Thymus (tissue), 11 donors: ENCODE data around the gene PRKN. TPM values are rescaled to one million over a fixed set of nuclear protein-coding genes. Genes with fewer than 3 reads are reported as not detected.

Experiments
- DNase-seq, 9 donors: peaks; one replicate each; pipeline ENCODE4 v3.0.0-alpha.2; 2013; ENCODE audit warnings: low spot score in 9 of 9, low read depth in 6 of 9, missing footprints in 1 of 9
- H3K27ac ChIP-seq, 2 donors: one replicate each; pipeline ENCODE4 v1.5.1; 2013; ENCODE audit warnings: control low read depth in 1 of 2, low read depth in 1 of 2, low read length in 1 of 2, mild to moderate bottlenecking in 1 of 2, moderate library complexity in 1 of 2
- H3K27me3 ChIP-seq, 2 donors: one replicate each; pipeline ENCODE4 v1.5.1; 2013; ENCODE audit warnings: low read length in 1 of 2; ENCODE audit not compliant: control insufficient read depth in 2 of 2, insufficient read depth in 1 of 2
- H3K36me3 ChIP-seq, 2 donors: one replicate each; pipeline ENCODE4 v1.5.1; 2013; ENCODE audit warnings: low read length in 1 of 2, mild to moderate bottlenecking in 1 of 2, moderate library complexity in 1 of 2; ENCODE audit not compliant: control insufficient read depth in 2 of 2, insufficient read depth in 2 of 2
- H3K4me1 ChIP-seq, 2 donors: one replicate each; pipeline ENCODE4 v1.5.1; 2013; ENCODE audit warnings: low read length in 2 of 2; ENCODE audit not compliant: control insufficient read depth in 2 of 2, insufficient read depth in 2 of 2
- H3K4me3 ChIP-seq, 2 donors: one replicate each; pipeline ENCODE4 v1.5.1; 2013; ENCODE audit warnings: low read length in 2 of 2, control low read depth in 1 of 2, mild to moderate bottlenecking in 1 of 2
- H3K9me3 ChIP-seq, 2 donors: one replicate each; pipeline ENCODE4 v1.5.1; 2013; ENCODE audit warnings: low read length in 1 of 2, mild to moderate bottlenecking in 1 of 2; ENCODE audit not compliant: control insufficient read depth in 2 of 2, insufficient read depth in 1 of 2
- WGBS: extraction: QIAGEN DNeasy Blood & Tissue Kit; methylation state at CpG from one replicate; pipeline ENCODE4 v1.1.7; 2013; 5-methylcytosine and 5-hydroxymethylcytosine counted together
- polyA plus RNA-seq: library from polyadenylated mRNA; stranded (reverse); fragments of 200-250 nt; gene quantifications from one replicate; pipeline ENCODE4 v1.2.3, GENCODE V29; 2013
- total RNA-seq: library from RNA; stranded (reverse); fragments of 120-200 nt; gene quantifications from one replicate; pipeline ENCODE4 v1.2.4, GENCODE V29; 2013
- donor health status: healthy.

Gene PRKN
- total and polyA plus RNA-seq, 2 donors, result 0.48 to 0.71 TPM

GRCh38 chr6:161694995-161695394, 1032.6 kb downstream of the PRKN start:
- Histone ChIP-seq H3K36me3 (no peaks in the 10 kb centered on the region), H3K27me3 (no peaks in the 10 kb centered on the region), H3K27ac (no peak overlapping the region), H3K9me3 (no peaks in the 10 kb centered on the region), H3K4me3 (no peak overlapping the region), H3K4me1 (no peaks in the 10 kb centered on the region)
- no peak for DNase-seq
- 81% methylated on average over 3 of the region's 3 CpGs for WGBS

DNA sequence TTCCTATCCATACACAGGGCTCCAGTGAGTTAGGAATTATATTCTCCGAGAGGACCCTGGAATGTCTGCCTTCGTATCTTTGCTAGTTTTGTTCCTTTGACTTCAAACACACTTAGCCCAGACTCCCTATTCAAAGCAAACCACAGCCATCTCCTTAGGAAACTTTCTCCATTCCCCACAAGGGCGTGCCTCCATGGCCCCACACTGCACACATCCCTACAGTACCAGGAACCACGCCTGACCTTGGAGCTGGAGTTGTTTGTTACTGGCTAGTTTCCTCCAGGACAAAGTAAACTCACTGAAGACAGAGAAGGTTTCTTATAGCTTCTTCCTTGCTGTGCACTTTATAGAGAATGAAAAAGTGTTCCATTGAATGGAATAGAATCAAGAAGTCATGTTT, 1040.9 kb downstream of the PRKN start:
- H3K9me3 ChIP-seq, result no peaks in the 10 kb centered on the region
- DNase-seq, result no peak
- WGBS, result 90% methylated on average over 4 of the region's 4 CpGs
- H3K4me3 ChIP-seq, result no peak overlapping the region
- no peaks in the 10 kb centered on the region for H3K4me1 ChIP-seq
- H3K27me3 ChIP-seq, result no peaks in the 10 kb centered on the region
- no peak overlapping the region for H3K27ac ChIP-seq
- H3K36me3 ChIP-seq, result no peaks in the 10 kb centered on the region

- DNase-seq, result no peak
- Histone ChIP-seq H3K4me3 (no peak overlapping the region), H3K36me3 (no peaks in the 10 kb centered on the region), H3K27ac (no peak overlapping the region), H3K9me3 (no peaks in the 10 kb centered on the region), H3K4me1 (no peaks in the 10 kb centered on the region), H3K27me3 (no peaks in the 10 kb centered on the region)
- 78% methylated on average over 6 of the region's 6 CpGs for WGBS
These were observed 1042.7 kb downstream of the PRKN start for GRCh38 chr6:161684731-161685475.

DNA sequence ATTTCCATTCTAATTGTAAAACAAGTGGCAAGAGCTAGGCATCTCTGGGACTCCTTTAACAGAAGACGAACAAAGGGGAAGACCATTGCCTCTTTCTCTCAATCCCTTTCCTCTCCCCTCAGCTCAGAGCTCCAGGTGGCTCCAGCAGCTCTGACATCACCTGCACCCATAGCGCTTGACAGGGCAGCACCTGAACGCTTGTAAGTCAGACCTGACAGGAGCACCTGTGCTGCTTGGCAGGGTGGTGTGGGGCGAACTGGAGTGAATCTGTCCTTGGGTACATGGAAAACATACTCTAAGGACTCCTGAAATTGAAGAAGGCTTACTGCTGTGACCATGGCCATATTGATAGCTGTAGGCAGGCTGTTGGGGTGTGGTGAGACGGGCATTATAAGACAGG, 1044.2 kb downstream of the PRKN start:
- no peak overlapping the region for H3K27ac ChIP-seq
- no peak for DNase-seq
- WGBS, result 94% methylated on average over 5 of the region's 5 CpGs

DNA sequence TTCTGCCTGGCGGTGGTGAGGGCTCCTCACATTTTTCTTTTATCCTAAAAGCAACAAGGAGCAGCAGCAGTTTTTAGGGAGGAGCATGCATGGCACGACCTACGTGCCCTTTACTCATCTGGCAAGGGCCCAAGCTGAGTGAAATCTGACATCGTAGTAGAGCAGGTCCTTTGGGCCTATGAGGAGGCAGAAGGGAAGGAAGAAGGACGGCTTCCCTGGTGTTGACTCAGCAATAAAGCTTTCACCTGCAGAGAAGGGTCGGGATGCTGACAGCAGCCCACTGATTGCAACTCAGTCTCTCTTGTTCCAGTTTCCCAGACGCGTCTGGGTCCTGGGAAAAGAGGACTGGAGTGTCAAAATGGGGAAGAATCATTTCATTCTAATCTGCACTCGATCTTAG, 1044.6 kb downstream of the PRKN start:
- Histone ChIP-seq H3K27me3 (no peaks in the 10 kb centered on the region), H3K36me3 (no peaks in the 10 kb centered on the region), H3K9me3 (no peaks in the 10 kb centered on the region), H3K4me3 (no peak overlapping the region), H3K4me1 (no peaks in the 10 kb centered on the region), H3K27ac (no peak overlapping the region)
- 79% methylated on average over 9 of the region's 9 CpGs for WGBS
- DNase-seq, result no peak

More for the DNA sequence above, 1044.2 kb downstream of the PRKN start:
- no peaks in the 10 kb centered on the region for H3K9me3 ChIP-seq
- H3K36me3 ChIP-seq, result no peaks in the 10 kb centered on the region
- no peaks in the 10 kb centered on the region for H3K4me1 ChIP-seq
- H3K27me3 ChIP-seq, result no peaks in the 10 kb centered on the region
- no peak overlapping the region for H3K4me3 ChIP-seq

DNA sequence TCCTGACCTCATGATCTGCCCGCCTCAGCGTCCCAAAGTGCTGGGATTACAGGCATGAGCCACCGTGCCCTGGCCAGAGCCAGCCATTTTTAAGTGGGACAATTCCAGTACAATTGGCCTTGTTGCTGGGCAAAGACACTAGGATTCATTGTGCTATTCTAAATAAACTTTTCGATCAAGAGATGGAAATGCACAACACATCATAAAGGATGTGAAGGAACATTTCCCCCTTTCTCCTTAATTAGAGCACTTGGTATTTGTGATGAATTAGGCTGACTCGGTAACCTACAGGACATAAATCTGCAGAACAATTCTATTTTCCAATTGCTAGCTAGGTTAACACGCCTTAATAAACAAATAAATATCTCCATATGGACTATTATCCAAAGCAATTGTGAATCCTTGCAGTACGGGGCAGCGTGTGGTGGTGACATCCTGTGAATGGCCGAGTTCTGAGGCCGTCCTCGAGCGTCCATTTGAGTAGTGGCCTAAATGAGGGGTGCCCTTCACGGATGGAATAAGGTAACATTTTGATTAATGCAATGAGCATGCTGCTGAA, 1047.5 kb downstream of the PRKN start:
- H3K4me1 ChIP-seq, result no peaks in the 10 kb centered on the region
- H3K27ac ChIP-seq, result no peak overlapping the region
- H3K27me3 ChIP-seq, result no peaks in the 10 kb centered on the region
- 96% methylated on average over 13 of the region's 13 CpGs for WGBS
- H3K9me3 ChIP-seq, result no peaks in the 10 kb centered on the region
- no peaks in the 10 kb centered on the region for H3K36me3 ChIP-seq
- no peak overlapping the region for H3K4me3 ChIP-seq
- no peak for DNase-seq

- no peaks in the 10 kb centered on the region for H3K27me3 ChIP-seq
- 95% methylated on average over 7 of the region's 7 CpGs for WGBS
These were observed 1050.4 kb downstream of the PRKN start for GRCh38 chr6:161677188-161677587.

GRCh38 chr6:161676586-161676985, 1051.0 kb downstream of the PRKN start:
- DNase-seq, result peak in 1 of 9 donors; percentile 7
- H3K36me3 ChIP-seq, result no peaks in the 10 kb centered on the region
- no peak overlapping the region for H3K4me3 ChIP-seq
- no peaks in the 10 kb centered on the region for H3K9me3 ChIP-seq
- WGBS, result 93% methylated on average over 3 of the region's 3 CpGs
- no peaks in the 10 kb centered on the region for H3K27me3 ChIP-seq
- no peak overlapping the region for H3K27ac ChIP-seq
- H3K4me1 ChIP-seq, result no peaks in the 10 kb centered on the region

More at GRCh38 chr6:161677188-161677587, 1050.4 kb downstream of the PRKN start:
- Histone ChIP-seq H3K9me3 (no peaks in the 10 kb centered on the region), H3K4me3 (no peak overlapping the region), H3K36me3 (no peaks in the 10 kb centered on the region), H3K27ac (no peak overlapping the region), H3K4me1 (no peaks in the 10 kb centered on the region)
- DNase-seq, result no peak

DNA sequence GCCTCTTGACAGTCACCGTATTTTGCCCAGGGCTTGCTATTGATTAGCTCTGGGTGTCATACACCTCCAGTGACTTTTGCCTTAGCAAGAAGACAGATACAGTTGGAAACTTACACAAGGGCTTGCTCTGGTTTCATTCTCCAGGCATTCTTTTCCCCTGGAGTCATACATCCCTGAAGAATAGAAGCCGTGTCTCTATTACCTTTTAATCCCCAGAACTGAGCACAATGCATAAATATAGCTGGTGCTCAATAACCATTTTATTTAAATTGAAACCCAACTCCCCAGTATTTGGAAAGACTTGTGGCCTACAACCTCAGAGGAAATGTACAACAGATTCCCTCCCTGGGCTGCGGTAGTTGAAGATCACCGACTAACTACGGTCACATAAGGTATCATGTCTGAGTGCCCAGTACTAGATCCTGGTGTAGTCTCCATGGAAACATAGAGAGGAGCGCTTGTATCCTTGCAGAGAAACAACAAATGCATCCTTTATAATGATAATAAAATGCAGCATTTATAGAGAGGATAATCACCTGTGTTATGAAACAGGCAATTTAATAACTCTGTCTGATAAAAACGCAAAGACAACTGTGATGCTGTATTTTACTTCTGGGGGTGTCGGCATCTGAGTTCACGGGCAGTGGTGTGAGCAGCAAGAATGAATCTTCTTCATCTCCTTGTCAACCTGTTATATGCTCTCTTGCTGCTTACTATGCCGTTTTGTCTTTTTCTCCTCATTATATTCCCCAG, 1052.5 kb downstream of the PRKN start:
- Histone ChIP-seq H3K9me3 (no peaks in the 10 kb centered on the region), H3K4me3 (no peak overlapping the region), H3K36me3 (no peaks in the 10 kb centered on the region), H3K27me3 (no peaks in the 10 kb centered on the region), H3K4me1 (no peaks in the 10 kb centered on the region), H3K27ac (no peak overlapping the region)
- DNase-seq, result no peak
- WGBS, result 97% methylated on average over 10 of the region's 10 CpGs
